A549 (cell line): Measurements from ENCODE around the gene LPCAT4. TPM values are rescaled to one million over a fixed set of nuclear protein-coding genes. Genes with fewer than 3 reads are reported as not detected.

Experiments
- ATAC-seq, 2 experiments: fragments of 200-7000 bp in 1 of 2; fragments of >200 bp in 1 of 2; cut with Nextera tagmentation in 1 of 2; cut with Tn5 transposase in 1 of 2; 3 replicates each; pipeline versions ENCODE4 v1.8.0 to v1.9.1; 2018 to 2020; ENCODE audit warnings: mild to moderate bottlenecking in 1 of 2, moderate library complexity in 1 of 2
- CTCF ChIA-PET: fragments of 300-600 bp; sonication (Branson Sonifier 250); formaldehyde crosslinking; extraction: SDS; loops from one replicate; lab custom pipeline; 2021; ENCODE audit warnings: antibody characterized with exemption, inconsistent platforms; lab: Yijun Ruan, JAX
- POLR2A ChIA-PET: fragments of 350-600 bp; formaldehyde crosslinking; extraction: SDS; loops from one replicate; lab custom pipeline; 2021; ENCODE audit warnings: antibody characterized with exemption, inconsistent platforms; lab: Yijun Ruan, JAX
- DNase-seq, 2 experiments: peaks; one replicate each; pipeline versions ENCODE4 v3.0.0 to v3.0.0-alpha.2; 2011 to 2016; ENCODE audit warnings: low read depth in 1 of 2, low spot score in 1 of 2
- FAIRE-seq: peaks from 2 replicates; lab custom pipeline; 2011; peaks lifted over from hg19 to GRCh38; lab: Jason Lieb, UNC
- H3K27ac ChIP-seq, 2 experiments: fragments of >200 bp; sonication (Bioruptor Twin); formaldehyde crosslinking; 3 replicates each; pipeline ENCODE4 v1.5.1; 2016 to 2017
- H3K4me1 ChIP-seq: fragments of >200 bp; sonication (Bioruptor Twin); formaldehyde crosslinking; 3 replicates; pipeline ENCODE4 v1.6.1; 2016
- H3K4me2 ChIP-seq: fragments of >200 bp; sonication (Bioruptor Twin); formaldehyde crosslinking; 3 replicates; pipeline ENCODE4 v1.6.1; 2016
- H3K4me3 ChIP-seq: fragments of >200 bp; sonication (Bioruptor Twin); formaldehyde crosslinking; 3 replicates; pipeline ENCODE4 v1.5.1; 2016
- H3K9me3 ChIP-seq: fragments of >200 bp; sonication (Bioruptor Twin); formaldehyde crosslinking; 3 replicates; pipeline ENCODE4 v1.6.1; 2016
- BCL3 ChIP-seq: fragments of >200 bp; sonication (Bioruptor Twin); formaldehyde crosslinking; IDR thresholded peaks from 3 replicates; pipeline ENCODE4 v1.6.1; 2016
- BHLHE40 ChIP-seq: IDR thresholded peaks from 2 replicates; pipeline ENCODE4 v1.6.1; 2012; ENCODE audit warnings: low read depth, low read length, inconsistent platforms
- CHD2 ChIP-seq: fragments of 150-350 bp; IDR thresholded peaks from 2 replicates; pipeline ENCODE4 v1.6.1; 2014; ENCODE audit warnings: low read length; ENCODE audit not compliant: partially characterized antibody
- CHD4 ChIP-seq: fragments of 200-600 bp; sonication (generic); IDR thresholded peaks from 2 replicates; pipeline ENCODE4 v1.6.1; 2016; ENCODE audit warnings: antibody characterized with exemption, mild to moderate bottlenecking, borderline replicate concordance
- EHF ChIP-seq: fragments of 250-450 bp; sonication (Bioruptor Pico); IDR thresholded peaks from 2 replicates; pipeline ENCODE4 v1.5.0; 2020; ENCODE audit warnings: mild to moderate bottlenecking
- ESRRA ChIP-seq: fragments of 150-350 bp; IDR thresholded peaks from 2 replicates; pipeline ENCODE4 v1.6.1; 2014; ENCODE audit warnings: mild to moderate bottlenecking, low read length, borderline replicate concordance
- FOSL2 ChIP-seq, 2 experiments: fragments of 450-650 bp in 1 of 2; fragments of >200 bp in 1 of 2; sonication (Bioruptor Twin) in 1 of 2; formaldehyde crosslinking; IDR thresholded peaks; 2 replicates each; pipeline versions ENCODE4 v1.5.0 to v1.6.1; 2016 to 2020; ENCODE audit warnings: mild to moderate bottlenecking in 1 of 2, moderate library complexity in 1 of 2
- HMGXB4 ChIP-seq: fragments of 250-450 bp; sonication (Bioruptor Pico); IDR thresholded peaks from 2 replicates; pipeline ENCODE4 v1.5.0; 2021; ENCODE audit warnings: mild to moderate bottlenecking, moderate library complexity, borderline replicate concordance
- HOXA7 ChIP-seq: fragments of 250-450 bp; sonication (Bioruptor Pico); IDR thresholded peaks from 2 replicates; pipeline ENCODE4 v1.5.0; 2020; ENCODE audit warnings: mild to moderate bottlenecking, moderate library complexity
- HOXB5 ChIP-seq: fragments of 250-450 bp; sonication (Bioruptor Pico); IDR thresholded peaks from 2 replicates; pipeline ENCODE4 v1.5.0; 2020; ENCODE audit warnings: mild to moderate bottlenecking, moderate library complexity
- JUN ChIP-seq, 2 experiments: fragments of >200 bp; sonication (Bioruptor Twin); formaldehyde crosslinking; IDR thresholded peaks; 2 replicates in 1 of 2; 3 replicates in 1 of 2; pipeline ENCODE4 v1.6.1; 2016 to 2017
- KDM5A ChIP-seq: fragments of 200-600 bp; sonication (generic); IDR thresholded peaks from 2 replicates; pipeline ENCODE4 v1.6.1; 2016; ENCODE audit warnings: antibody characterized with exemption, mild to moderate bottlenecking
- MAFK ChIP-seq: fragments of 450-650 bp; IDR thresholded peaks from 2 replicates; pipeline ENCODE4 v1.6.1; 2014; ENCODE audit not compliant: partially characterized antibody
- MYC ChIP-seq: IDR thresholded peaks from 2 replicates; pipeline ENCODE4 v1.6.1; 2012; ENCODE audit warnings: mild to moderate bottlenecking, inconsistent platforms, low read length, improper control_type of control experiment, borderline replicate concordance
- NR3C1 ChIP-seq: fragments of >200 bp; sonication (Bioruptor Twin); formaldehyde crosslinking; IDR thresholded peaks from 3 replicates; pipeline ENCODE4 v1.6.1; 2017
- POLR2A ChIP-seq: IDR thresholded peaks from 2 replicates; pipeline ENCODE4 v1.6.1; 2012; ENCODE audit warnings: mild to moderate bottlenecking, low read length
- RARB ChIP-seq: fragments of 250-450 bp; sonication (Bioruptor Pico); IDR thresholded peaks from 2 replicates; pipeline ENCODE4 v1.8.0; 2021; ENCODE audit warnings: mild to moderate bottlenecking, moderate library complexity
- RCOR1 ChIP-seq: fragments of 150-350 bp; IDR thresholded peaks from 2 replicates; pipeline ENCODE4 v1.6.1; 2014; ENCODE audit warnings: antibody characterized with exemption, low read length, low read depth
- RNF2 ChIP-seq: fragments of 200-600 bp; sonication (generic); IDR thresholded peaks from 2 replicates; pipeline ENCODE4 v1.6.1; 2016; ENCODE audit warnings: low read depth, mild to moderate bottlenecking, antibody characterized with exemption, moderate library complexity, borderline replicate concordance
- SMC3 ChIP-seq: fragments of >200 bp; sonication (Bioruptor Twin); formaldehyde crosslinking; IDR thresholded peaks from 3 replicates; pipeline ENCODE4 v1.6.1; 2018; ENCODE audit warnings: inconsistent platforms
- ZFP36 ChIP-seq: fragments of 450-650 bp; IDR thresholded peaks from 2 replicates; pipeline ENCODE4 v1.6.1; 2014; ENCODE audit warnings: borderline replicate concordance; ENCODE audit not compliant: partially characterized antibody
- ZNF302 ChIP-seq: fragments of 250-450 bp; sonication (Bioruptor Pico); IDR thresholded peaks from 2 replicates; pipeline ENCODE4 v1.9.0; 2021; ENCODE audit warnings: inconsistent platforms, mild to moderate bottlenecking, moderate library complexity
- ZSCAN20 ChIP-seq: fragments of 250-450 bp; sonication (Bioruptor Pico); IDR thresholded peaks from 2 replicates; pipeline ENCODE4 v1.8.0; 2022; ENCODE audit warnings: mild to moderate bottlenecking, moderate library complexity
- WGBS: methylation state at CpG from one replicate; pipeline ENCODE4 v1.1.6; 2017; ENCODE audit errors: missing lambda C conversion rate; 5-methylcytosine and 5-hydroxymethylcytosine counted together
- polyA plus RNA-seq, 4 experiments: library from polyadenylated mRNA; depleted of rRNA in 3 of 4; stranded (reverse); fragments of >200 nt; fragmentation: RNase III in 1 of 4; extraction: RNeasy Plus Mini Kit Qiagen cat#74134 plus additional on column Dnase treatment in 1 of 4; gene quantifications; 2 replicates in 3 of 4; 3 replicates in 1 of 4; pipeline ENCODE4 v1.2.3, GENCODE V29; 2011 to 2017
- TF ChIP-seq, protein P1 (sequence below): fragments of >200 bp; sonication (Bioruptor Twin); formaldehyde crosslinking; IDR thresholded peaks from 3 replicates; pipeline ENCODE4 v1.5.1; 2016
- TF ChIP-seq, protein P2 (sequence below): IDR thresholded peaks from 2 replicates; pipeline ENCODE4 v1.6.1; 2012; ENCODE audit warnings: low read depth, borderline replicate concordance
- TF ChIP-seq, protein P3 (sequence below): fragments of 250-450 bp; sonication (Bioruptor Pico); IDR thresholded peaks from 2 replicates; pipeline ENCODE4 v1.5.0; 2020; ENCODE audit warnings: low read depth, mild to moderate bottlenecking, moderate library complexity

The LPCAT4 gene
- polyA plus RNA-seq, 2 of the 4 experiments (the other 2 are of a cell fraction) = 42.9 to 50.1 TPM

DNA sequence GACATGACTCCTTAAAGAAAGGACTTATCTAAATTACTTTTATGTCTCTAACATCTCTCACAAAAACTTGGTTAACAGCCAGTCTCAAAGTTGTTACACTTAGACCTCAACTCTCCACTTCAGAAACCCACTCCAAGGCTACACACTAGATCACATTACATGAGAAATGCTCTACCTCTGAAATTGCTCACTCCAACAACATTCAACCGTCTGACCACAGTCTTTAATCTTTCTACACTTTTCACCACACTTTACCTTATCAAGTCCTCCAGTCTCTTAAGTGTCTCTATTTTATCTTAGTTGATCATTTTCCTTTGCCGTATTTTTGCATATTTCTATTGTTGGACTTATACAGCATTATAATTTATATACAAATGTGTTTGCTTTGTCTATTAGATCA, 35.2 kb downstream of the LPCAT4 start:
- DNase-seq (no peak), ATAC-seq (no peak), FAIRE-seq (peak; percentile 32)
- Histone ChIP-seq H3K4me1 (no peaks in the 10 kb centered on the region), H3K4me2 (no peak overlapping the region), H3K27ac (no peak overlapping the region), H3K4me3 (no peak overlapping the region), H3K9me3 (no peaks in the 10 kb centered on the region)
- TF ChIP-seq, protein P1, sequence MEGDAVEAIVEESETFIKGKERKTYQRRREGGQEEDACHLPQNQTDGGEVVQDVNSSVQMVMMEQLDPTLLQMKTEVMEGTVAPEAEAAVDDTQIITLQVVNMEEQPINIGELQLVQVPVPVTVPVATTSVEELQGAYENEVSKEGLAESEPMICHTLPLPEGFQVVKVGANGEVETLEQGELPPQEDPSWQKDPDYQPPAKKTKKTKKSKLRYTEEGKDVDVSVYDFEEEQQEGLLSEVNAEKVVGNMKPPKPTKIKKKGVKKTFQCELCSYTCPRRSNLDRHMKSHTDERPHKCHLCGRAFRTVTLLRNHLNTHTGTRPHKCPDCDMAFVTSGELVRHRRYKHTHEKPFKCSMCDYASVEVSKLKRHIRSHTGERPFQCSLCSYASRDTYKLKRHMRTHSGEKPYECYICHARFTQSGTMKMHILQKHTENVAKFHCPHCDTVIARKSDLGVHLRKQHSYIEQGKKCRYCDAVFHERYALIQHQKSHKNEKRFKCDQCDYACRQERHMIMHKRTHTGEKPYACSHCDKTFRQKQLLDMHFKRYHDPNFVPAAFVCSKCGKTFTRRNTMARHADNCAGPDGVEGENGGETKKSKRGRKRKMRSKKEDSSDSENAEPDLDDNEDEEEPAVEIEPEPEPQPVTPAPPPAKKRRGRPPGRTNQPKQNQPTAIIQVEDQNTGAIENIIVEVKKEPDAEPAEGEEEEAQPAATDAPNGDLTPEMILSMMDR = no peak
- TF ChIP-seq MAFK (no peak), RARB (CRISPR knock-in tag) (no peak), JUN (IDR thresholded peaks at IDR 0.05) (no peak), POLR2A (no peak), KDM5A (no peak), HMGXB4 (CRISPR knock-in tag) (no peak), BHLHE40 (no peak), ESRRA (no peak), CHD4 (no peak), RNF2 (no peak), NR3C1 (no peak), EHF (CRISPR knock-in tag) (no peak)
- TF ChIP-seq, protein P2, sequence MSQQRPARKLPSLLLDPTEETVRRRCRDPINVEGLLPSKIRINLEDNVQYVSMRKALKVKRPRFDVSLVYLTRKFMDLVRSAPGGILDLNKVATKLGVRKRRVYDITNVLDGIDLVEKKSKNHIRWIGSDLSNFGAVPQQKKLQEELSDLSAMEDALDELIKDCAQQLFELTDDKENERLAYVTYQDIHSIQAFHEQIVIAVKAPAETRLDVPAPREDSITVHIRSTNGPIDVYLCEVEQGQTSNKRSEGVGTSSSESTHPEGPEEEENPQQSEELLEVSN = no peak
- POLR2A ChIA-PET = no interaction called here
- CTCF ChIA-PET = interaction anchor here (1.1 kb wide), 1 partner anchor 46 kb away, joined by 6 read pairs; no protein-coding TSS in a partner anchor
- whole genome bisulfite sequencing = 91% methylated on average over 2 of the region's 2 CpGs

- no peak for ATAC-seq
Measured at GRCh38 chr15:34330279-34330678, 36.7 kb downstream of the LPCAT4 start.

GRCh38 chr15:34329006-34329405, 38.0 kb downstream of the LPCAT4 start:
- Histone ChIP-seq H3K9me3 (no peaks in the 10 kb centered on the region), H3K4me3 (no peak overlapping the region), H3K4me1 (no peaks in the 10 kb centered on the region), H3K4me2 (no peak overlapping the region), H3K27ac (no peak overlapping the region)
- WGBS = 24% methylated on average over 2 of the region's 2 CpGs
- FAIRE-seq = no peak
- ChIA-PET CTCF (interaction anchor here (0.6 to 4.2 kb wide), 9 partner anchors 8 to 87 kb away, joined by 3 to 28 read pairs (median 9); partner anchors contain the start of genes LPCAT4, NOP10, NUTM1 and SLC12A6), POLR2A (interaction anchor here (0.6 to 3.3 kb wide), 3 partner anchors 9 to 56 kb away, joined by 3 to 24 read pairs (median 4); partner anchors contain the start of gene SLC12A6)
- DNase-seq = no peak
- ATAC-seq = no peak
- TF ChIP-seq, protein P3, sequence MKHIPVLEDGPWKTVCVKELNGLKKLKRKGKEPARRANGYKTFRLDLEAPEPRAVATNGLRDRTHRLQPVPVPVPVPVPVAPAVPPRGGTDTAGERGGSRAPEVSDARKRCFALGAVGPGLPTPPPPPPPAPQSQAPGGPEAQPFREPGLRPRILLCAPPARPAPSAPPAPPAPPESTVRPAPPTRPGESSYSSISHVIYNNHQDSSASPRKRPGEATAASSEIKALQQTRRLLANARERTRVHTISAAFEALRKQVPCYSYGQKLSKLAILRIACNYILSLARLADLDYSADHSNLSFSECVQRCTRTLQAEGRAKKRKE = no peak
- TF ChIP-seq ZSCAN20 (CRISPR knock-in tag) (no peak), CHD2 (no peak), ZFP36 (no peak), RCOR1 (no peak), SMC3 (no peak), HOXB5 (no peak), BCL3 (no peak), RARB (CRISPR knock-in tag) (no peak), KDM5A (no peak), FOSL2 (IDR thresholded peaks at IDR 0.05) (no peak), FOSL2 (CRISPR knock-in tag; IDR thresholded peaks at IDR 0.05) (no peak), HOXA7 (no peak), ZNF302 (CRISPR knock-in tag) (no peak)

More at GRCh38 chr15:34330279-34330678, 36.7 kb downstream of the LPCAT4 start:
- Histone ChIP-seq H3K27ac (no peak overlapping the region), H3K4me1 (no peaks in the 10 kb centered on the region), H3K4me3 (no peak overlapping the region), H3K4me2 (no peak overlapping the region), H3K9me3 (no peaks in the 10 kb centered on the region)
- no peak for FAIRE-seq
- TF ChIP-seq MYC = no peak
- TF ChIP-seq RARB (CRISPR knock-in tag) = no peak
- no peak for TF ChIP-seq NR3C1
- no peak for TF ChIP-seq BHLHE40
- DNase-seq = no peak
- POLR2A ChIA-PET = interaction anchor here (3.3 kb wide), 1 partner anchor 8 kb away, joined by 24 read pairs; the partner anchor contains the start of gene SLC12A6
- 72% methylated on average over 5 of the region's 5 CpGs for WGBS
- CTCF ChIA-PET = interaction anchor here (0.6 to 4.2 kb wide), 11 partner anchors 9 to 121 kb away, joined by 3 to 28 read pairs (median 6); partner anchors contain the start of genes KATNBL1, LPCAT4, NOP10 and NUTM1
